Trophoblast cell (in vitro differentiated cells and primary cell): ENCODE data around the gene KCNH2.

Experiments used
- DNase-seq, 2 donors: peaks; one replicate each; pipeline ENCODE4 v3.0.0-alpha.2; 2016
- H2AFZ ChIP-seq: 2 replicates; pipeline ENCODE4 v1.6.1; 2013; ENCODE audit warnings: low read length, moderate library complexity, mild to moderate bottlenecking; ENCODE audit not compliant: insufficient read depth, poor library complexity
- H2AK5ac ChIP-seq: 2 replicates; pipeline ENCODE4 v1.6.1; 2013; ENCODE audit warnings: mild to moderate bottlenecking, low read length
- H2BK120ac ChIP-seq: 2 replicates; pipeline ENCODE4 v1.6.1; 2013; ENCODE audit warnings: low read length, mild to moderate bottlenecking, moderate library complexity; ENCODE audit not compliant: insufficient read depth, poor library complexity
- H2BK12ac ChIP-seq: 2 replicates; pipeline ENCODE4 v1.6.1; 2013; ENCODE audit warnings: mild to moderate bottlenecking, low read length, moderate library complexity
- H2BK5ac ChIP-seq: 2 replicates; pipeline ENCODE4 v1.6.1; 2013; ENCODE audit warnings: low read length, low read depth, moderate library complexity, mild to moderate bottlenecking; ENCODE audit not compliant: poor library complexity
- H3K14ac ChIP-seq: 2 replicates; pipeline ENCODE4 v1.6.1; 2013; ENCODE audit warnings: mild to moderate bottlenecking, low read length
- H3K18ac ChIP-seq: 2 replicates; pipeline ENCODE4 v1.6.1; 2013; ENCODE audit warnings: mild to moderate bottlenecking, low read length
- H3K23ac ChIP-seq: 2 replicates; pipeline ENCODE4 v1.6.1; 2013; ENCODE audit warnings: low read length
- H3K27ac ChIP-seq: 2 replicates; pipeline ENCODE4 v1.5.1; 2013; ENCODE audit warnings: low read depth, mild to moderate bottlenecking, inconsistent platforms, low read length, moderate library complexity
- H3K27me3 ChIP-seq: 2 replicates; pipeline ENCODE4 v1.6.1; 2013; ENCODE audit warnings: inconsistent platforms, mild to moderate bottlenecking, low read length, moderate library complexity; ENCODE audit not compliant: insufficient read depth
- H3K36me3 ChIP-seq, 2 experiments: 1 replicate in 1 of 2; 2 replicates in 1 of 2; pipeline ENCODE4 v1.6.1; 2013; ENCODE audit warnings: low read length in 2 of 2, mild to moderate bottlenecking in 2 of 2, moderate library complexity in 1 of 2; ENCODE audit not compliant: insufficient read depth in 2 of 2, control insufficient read depth in 1 of 2
- H3K4ac ChIP-seq: 2 replicates; pipeline ENCODE4 v1.6.1; 2013; ENCODE audit warnings: low read depth, mild to moderate bottlenecking, low read length, moderate library complexity
- H3K4me1 ChIP-seq, 2 experiments: 1 replicate in 1 of 2; 2 replicates in 1 of 2; pipeline ENCODE4 v1.6.1; 2013; ENCODE audit warnings: low read length in 2 of 2, mild to moderate bottlenecking in 2 of 2, moderate library complexity in 1 of 2; ENCODE audit not compliant: insufficient read depth in 2 of 2, control insufficient read depth in 1 of 2
- H3K4me2 ChIP-seq: 2 replicates; pipeline ENCODE4 v1.6.1; 2013; ENCODE audit warnings: inconsistent platforms, mild to moderate bottlenecking, low read length, moderate library complexity
- H3K4me3 ChIP-seq: 2 replicates; pipeline ENCODE4 v1.5.1; 2013; ENCODE audit warnings: mild to moderate bottlenecking, low read depth, low read length, inconsistent platforms
- H3K79me1 ChIP-seq: one replicate; pipeline ENCODE4 v1.6.1; 2013; ENCODE audit warnings: low read length
- H3K79me2 ChIP-seq: 2 replicates; pipeline ENCODE4 v1.6.1; 2013; ENCODE audit warnings: low read length, mild to moderate bottlenecking; ENCODE audit not compliant: control insufficient read depth, insufficient read depth, poor library complexity
- H3K9ac ChIP-seq: 2 replicates; pipeline ENCODE4 v1.6.1; 2013; ENCODE audit warnings: mild to moderate bottlenecking, low read length
- H3K9me3 ChIP-seq: 2 replicates; pipeline ENCODE4 v1.6.1; 2013; ENCODE audit warnings: low read depth, mild to moderate bottlenecking, control low read depth, inconsistent platforms, low read length; ENCODE audit not compliant: insufficient read depth
- H4K12ac ChIP-seq: 2 replicates; pipeline ENCODE4 v1.6.1; 2013; ENCODE audit warnings: low read depth, mild to moderate bottlenecking, low read length, moderate library complexity
- H4K8ac ChIP-seq: 2 replicates; pipeline ENCODE4 v1.6.1; 2013; ENCODE audit warnings: low read depth, mild to moderate bottlenecking, low read length, moderate library complexity
- H4K91ac ChIP-seq: one replicate; pipeline ENCODE4 v1.6.1; 2013; ENCODE audit warnings: low read depth, mild to moderate bottlenecking, low read length, moderate library complexity
- whole genome bisulfite sequencing: extraction: QIAGEN DNeasy Blood & Tissue Kit; methylation state at CpG from one replicate; pipeline ENCODE4 v1.1.7; 2013; ENCODE audit warnings: missing lambda C conversion rate; ENCODE audit not compliant: insufficient read length, insufficient coverage; ENCODE audit errors: extremely low coverage; 5-methylcytosine and 5-hydroxymethylcytosine counted together

The KCNH2 gene

DNA sequence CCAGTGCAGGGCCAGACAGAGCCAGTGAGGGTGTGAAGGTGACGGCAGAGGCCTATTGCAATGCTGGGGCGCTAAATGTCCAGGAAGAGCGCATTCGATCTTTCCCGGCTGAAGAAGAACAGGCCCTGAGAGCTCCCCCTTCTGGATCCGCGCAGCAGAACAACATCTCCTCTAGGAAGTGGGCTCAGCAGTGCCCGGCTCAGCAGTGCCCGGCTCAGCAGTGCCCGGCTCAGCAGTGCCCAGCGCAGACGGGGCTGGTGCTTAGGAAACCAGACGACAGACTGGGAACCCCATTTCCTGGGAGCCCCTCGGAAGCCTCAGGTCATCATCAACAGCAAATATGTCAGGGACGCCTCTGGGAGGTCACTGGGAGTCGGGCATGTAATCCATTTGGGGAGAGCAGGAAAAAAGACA lies 8.0 kb upstream of the KCNH2 start:
- Histone ChIP-seq H3K36me3 (no peaks in the 10 kb centered on the region), H3K79me1 (no peaks in the 10 kb centered on the region), H3K14ac (no peak overlapping the region), H3K9me3 (peaks cover 11% of the 10 kb centered on the region), H3K79me2 (no peaks in the 10 kb centered on the region), H3K27me3 (no peaks in the 10 kb centered on the region), H3K4me2 (no peak overlapping the region), H3K9ac (no peak overlapping the region), H3K4me1 (no peaks in the 10 kb centered on the region), H2BK5ac (no peak overlapping the region), H3K18ac (no peak overlapping the region), H2AK5ac (no peak overlapping the region), H2AFZ (no peak overlapping the region), H3K4me3 (no peak overlapping the region), H2BK12ac (no peak overlapping the region), H4K8ac (no peak overlapping the region), H3K23ac (no peak overlapping the region), H3K4ac (no peak overlapping the region), H4K12ac (no peak overlapping the region), H4K91ac (no peak overlapping the region), H3K27ac (no peak overlapping the region), H2BK120ac (no peak overlapping the region)
- no CpG with 5 or more reads among the region's 16 CpGs for WGBS
- peak; percentile 21 to 51 for DNase-seq

DNA sequence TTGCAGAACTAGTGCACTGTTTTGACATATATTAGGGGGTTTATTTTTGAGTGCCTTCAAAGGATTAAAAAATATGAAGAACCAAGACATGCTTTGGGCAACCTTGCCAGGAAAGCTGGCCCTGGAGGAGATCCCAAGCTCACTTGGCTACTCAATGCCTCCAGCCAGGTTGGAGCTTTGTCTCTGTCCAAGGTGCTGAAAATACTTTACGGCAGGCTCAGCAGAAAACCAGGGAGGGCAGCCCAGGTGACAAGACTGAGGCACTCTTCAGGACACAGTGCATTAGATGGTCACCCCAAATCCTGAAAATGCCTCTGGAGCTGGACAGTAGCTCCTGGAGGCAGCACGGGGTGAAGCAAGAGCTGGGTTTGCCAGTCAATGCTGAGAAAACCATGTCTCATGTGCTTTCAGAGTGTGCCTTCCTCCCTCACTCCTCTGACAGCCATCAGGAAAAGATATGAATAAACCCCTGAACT lies 5.8 kb upstream of the KCNH2 start:
- Histone ChIP-seq H3K79me2 (no peaks in the 10 kb centered on the region), H3K27me3 (peaks cover 16% of the 10 kb centered on the region), H3K27ac (no peak overlapping the region), H4K8ac (no peak overlapping the region), H3K18ac (no peak overlapping the region), H2BK120ac (no peak overlapping the region), H3K36me3 (no peaks in the 10 kb centered on the region), H3K4me3 (no peak overlapping the region), H2AFZ (no peak overlapping the region), H3K4ac (no peak overlapping the region), H3K23ac (no peak overlapping the region), H3K9me3 (peaks cover 2% of the 10 kb centered on the region), H3K14ac (no peak overlapping the region), H4K12ac (no peak overlapping the region), H3K4me1 (peaks cover under 1 to 1% of the 10 kb centered on the region in 2 experiments), H3K4me2 (no peak overlapping the region), H2BK5ac (no peak overlapping the region), H3K79me1 (no peaks in the 10 kb centered on the region), H2BK12ac (no peak overlapping the region), H3K9ac (no peak overlapping the region), H4K91ac (no peak overlapping the region), H2AK5ac (no peak overlapping the region)
- WGBS: no CpG with 5 or more reads among the region's 2 CpGs
- DNase-seq: peak in 1 of 2 donors; percentile 77

DNA sequence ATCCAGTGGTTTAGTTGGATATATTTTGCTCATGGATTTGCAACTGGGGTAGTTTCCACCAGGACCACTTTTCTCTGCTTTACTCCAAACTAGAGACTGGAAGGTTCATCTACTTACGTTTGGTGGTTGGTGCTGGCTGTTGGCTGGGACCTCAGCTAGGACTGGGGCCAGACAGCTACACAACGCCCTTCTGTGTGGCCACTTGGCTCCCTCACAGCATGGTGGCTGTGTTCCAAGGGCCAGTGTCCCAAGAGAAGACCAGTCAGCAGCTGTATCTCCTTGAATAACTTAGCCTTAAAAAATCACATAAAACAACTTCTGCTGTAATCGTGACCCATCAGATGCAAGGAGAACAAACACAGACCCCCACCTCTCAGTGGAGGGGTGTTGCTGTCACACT lies 4.2 kb upstream of the KCNH2 start:
- no CpG with 5 or more reads among the region's 3 CpGs for WGBS

DNA sequence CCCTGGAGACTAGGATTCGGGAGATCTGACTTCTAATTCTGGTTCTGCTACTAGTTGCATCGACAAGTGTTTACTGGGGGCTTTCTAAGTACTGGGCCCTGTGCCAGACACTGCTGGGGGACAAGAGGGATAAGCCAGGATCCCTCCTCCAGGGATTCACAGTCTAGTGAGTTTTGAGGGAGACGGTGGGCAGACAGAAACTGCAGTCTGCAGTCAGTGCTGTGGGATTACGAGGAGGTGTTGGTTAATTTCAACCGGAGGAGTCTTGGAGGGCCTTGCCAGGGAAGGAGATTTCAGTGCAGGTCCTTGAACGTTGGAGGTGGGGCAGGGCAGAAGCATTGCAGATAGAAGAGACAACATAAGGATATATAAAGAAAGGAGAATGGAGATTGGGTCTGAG lies 3.5 kb upstream of the KCNH2 start:
- Histone ChIP-seq H4K91ac (no peak overlapping the region), H3K79me1 (no peaks in the 10 kb centered on the region), H3K4me2 (no peak overlapping the region), H4K12ac (no peak overlapping the region), H2BK5ac (no peak overlapping the region), H3K4me3 (no peak overlapping the region), H3K18ac (no peak overlapping the region), H3K27ac (no peak overlapping the region), H3K14ac (no peak overlapping the region), H3K36me3 (no peaks in the 10 kb centered on the region), H3K9me3 (peaks cover 2% of the 10 kb centered on the region), H3K27me3 (peaks cover 34% of the 10 kb centered on the region), H2BK12ac (no peak overlapping the region), H3K23ac (no peak overlapping the region), H3K4me1 (peaks cover 7% of the 10 kb centered on the region in 2 experiments), H2AFZ (no peak overlapping the region), H2AK5ac (no peak overlapping the region), H3K79me2 (no peaks in the 10 kb centered on the region), H2BK120ac (no peak overlapping the region), H4K8ac (no peak overlapping the region), H3K4ac (no peak overlapping the region), H3K9ac (no peak overlapping the region)
- WGBS: no CpG with 5 or more reads among the region's 6 CpGs
- no peak for DNase-seq

More for the DNA sequence above, 4.2 kb upstream of the KCNH2 start:
- no peak overlapping the region for H2AFZ ChIP-seq
- H3K23ac ChIP-seq: no peak overlapping the region
- H3K9ac ChIP-seq: no peak overlapping the region
- H2BK12ac ChIP-seq: no peak overlapping the region
- H3K79me2 ChIP-seq: no peaks in the 10 kb centered on the region
- no peak overlapping the region for H3K4ac ChIP-seq
- H2BK5ac ChIP-seq: no peak overlapping the region
- no peak overlapping the region for H4K8ac ChIP-seq
- H2BK120ac ChIP-seq: no peak overlapping the region
- H2AK5ac ChIP-seq: no peak overlapping the region
- no peak overlapping the region for H3K4me3 ChIP-seq
- H3K36me3 ChIP-seq: no peaks in the 10 kb centered on the region
- H3K27ac ChIP-seq: no peak overlapping the region
- H3K9me3 ChIP-seq: peaks cover 2% of the 10 kb centered on the region
- no peak for DNase-seq
- no peak overlapping the region for H3K4me2 ChIP-seq
- H3K18ac ChIP-seq: no peak overlapping the region
- peaks cover 27% of the 10 kb centered on the region for H3K27me3 ChIP-seq
- no peaks in the 10 kb centered on the region for H3K79me1 ChIP-seq
- H4K12ac ChIP-seq: no peak overlapping the region
- H4K91ac ChIP-seq: no peak overlapping the region
- peaks cover 7% of the 10 kb centered on the region in 2 experiments for H3K4me1 ChIP-seq
- H3K14ac ChIP-seq: no peak overlapping the region
